ENCODE measurements around the gene SMPX. TPM values are rescaled to one million over a fixed set of nuclear protein-coding genes. Genes with fewer than 3 reads are reported as not detected.
"Not testable (repeated sequence)": the region's sequence is repeated elsewhere in the genome, so short reads cannot be mapped to it uniquely, and the experiment has no call there.

Gene SMPX
- total RNA-seq: not detected

GRCh38 chrX:21757960-21758359 is at the start of gene SMPX:
Gene SMPX (minus strand): TSS chrX:21758116. CDS start chrX:21754290, 3,826 bp downstream.
- Mint-ChIP-seq H3K4me1 (no peaks in the 10 kb centered on the region), H3K4me3 (no peak within 1 kb of the TSS), H3K27me3 (no peaks in the 10 kb centered on the region), H3K9me3 (no peaks in the 10 kb centered on the region), H3K27ac (no peak within 1 kb of the TSS), H3K36me3 (ENCODE audit: low read depth) (no peaks in the 10 kb centered on the region)
- no peak for DNase-seq
- ChIA-PET POLR2A (no interaction called here), CTCF (interaction anchor here (1.2 kb wide), 1 partner anchor 1228 kb away, joined by 3 read pairs; no protein-coding TSS in a partner anchor)

GRCh38 chrX:21806691-21807090 is 48.8 kb upstream of the SMPX start:
- ChIA-PET POLR2A (no interaction called here), CTCF (no interaction called here)

GRCh38 chrX:21802839-21803238 is 44.9 kb upstream of the SMPX start:
- no peaks in the 10 kb centered on the region for H3K9me3 Mint-ChIP-seq
- no peaks in the 10 kb centered on the region for H3K36me3 Mint-ChIP-seq (ENCODE audit: low read depth)
- no peak for DNase-seq
- no peaks in the 10 kb centered on the region for H3K4me1 Mint-ChIP-seq
- POLR2A ChIA-PET: no interaction called here
- no peak overlapping the region for H3K4me3 Mint-ChIP-seq
- H3K27me3 Mint-ChIP-seq: no peaks in the 10 kb centered on the region
- no peak overlapping the region for H3K27ac Mint-ChIP-seq
- CTCF ChIA-PET: no interaction called here

More at GRCh38 chrX:21806691-21807090, 48.8 kb upstream of the SMPX start:
- no peaks in the 10 kb centered on the region for H3K36me3 Mint-ChIP-seq (ENCODE audit: low read depth)
- H3K4me1 Mint-ChIP-seq: no peaks in the 10 kb centered on the region
- H3K27me3 Mint-ChIP-seq: peaks cover 1% of the 10 kb centered on the region
- no peak overlapping the region for H3K4me3 Mint-ChIP-seq
- no peaks in the 10 kb centered on the region for H3K9me3 Mint-ChIP-seq
- no peak overlapping the region for H3K27ac Mint-ChIP-seq
- DNase-seq: no peak

- POLR2A ChIA-PET: no interaction called here
- CTCF ChIA-PET: no interaction called here
- Mint-ChIP-seq H3K27me3 (no peaks in the 10 kb centered on the region), H3K9me3 (no peaks in the 10 kb centered on the region), H3K4me1 (no peaks in the 10 kb centered on the region), H3K27ac (no peak overlapping the region), H3K4me3 (no peak overlapping the region), H3K36me3 (ENCODE audit: low read depth) (no peaks in the 10 kb centered on the region)
- no peak for DNase-seq
Measured at GRCh38 chrX:21802054-21802670, 44.2 kb upstream of the SMPX start.

GRCh38 chrX:21800344-21800770 is 42.4 kb upstream of the SMPX start:
- ChIA-PET CTCF (no interaction called here), POLR2A (no interaction called here)
- Mint-ChIP-seq H3K9me3 (no peaks in the 10 kb centered on the region), H3K27ac (no peak overlapping the region), H3K36me3 (ENCODE audit: low read depth) (no peaks in the 10 kb centered on the region), H3K27me3 (no peaks in the 10 kb centered on the region), H3K4me1 (no peaks in the 10 kb centered on the region), H3K4me3 (no peak overlapping the region)
- DNase-seq: no peak

GRCh38 chrX:21799767-21800166 is 41.9 kb upstream of the SMPX start:
- no peaks in the 10 kb centered on the region for H3K27me3 Mint-ChIP-seq
- H3K27ac Mint-ChIP-seq: no peak overlapping the region
- no peak overlapping the region for H3K4me3 Mint-ChIP-seq
- ChIA-PET POLR2A (no interaction called here), CTCF (no interaction called here)
- no peak for DNase-seq
- no peaks in the 10 kb centered on the region for H3K9me3 Mint-ChIP-seq
- no peaks in the 10 kb centered on the region for H3K4me1 Mint-ChIP-seq
- H3K36me3 Mint-ChIP-seq (ENCODE audit: low read depth): no peaks in the 10 kb centered on the region

GRCh38 chrX:21798677-21799219 is 40.8 kb upstream of the SMPX start:
- Mint-ChIP-seq H3K4me3 (no peak overlapping the region), H3K9me3 (no peaks in the 10 kb centered on the region), H3K4me1 (no peaks in the 10 kb centered on the region), H3K36me3 (ENCODE audit: low read depth) (no peaks in the 10 kb centered on the region), H3K27me3 (no peaks in the 10 kb centered on the region), H3K27ac (no peak overlapping the region)
- ChIA-PET CTCF (no interaction called here), POLR2A (no interaction called here)
- DNase-seq: no peak

GRCh38 chrX:21781976-21782375 is 24.1 kb upstream of the SMPX start:
- H3K9me3 Mint-ChIP-seq: no peaks in the 10 kb centered on the region
- POLR2A ChIA-PET: no interaction called here

GRCh38 chrX:21781525-21781924 is 23.6 kb upstream of the SMPX start:
- H3K27me3 Mint-ChIP-seq: peaks cover 2% of the 10 kb centered on the region
- H3K36me3 Mint-ChIP-seq (ENCODE audit: low read depth): no peaks in the 10 kb centered on the region
- H3K4me1 Mint-ChIP-seq: peaks cover 6% of the 10 kb centered on the region
- ChIA-PET CTCF (no interaction called here), POLR2A (no interaction called here)
- no peak overlapping the region for H3K4me3 Mint-ChIP-seq
- no peak for DNase-seq
- no peaks in the 10 kb centered on the region for H3K9me3 Mint-ChIP-seq
- no peak overlapping the region for H3K27ac Mint-ChIP-seq

More at GRCh38 chrX:21781976-21782375, 24.1 kb upstream of the SMPX start:
- H3K27ac Mint-ChIP-seq: no peak overlapping the region
- CTCF ChIA-PET: no interaction called here
- no peaks in the 10 kb centered on the region for H3K36me3 Mint-ChIP-seq (ENCODE audit: low read depth)
- H3K27me3 Mint-ChIP-seq: peaks cover 2% of the 10 kb centered on the region
- no peak overlapping the region for H3K4me3 Mint-ChIP-seq
- H3K4me1 Mint-ChIP-seq: peaks cover 6% of the 10 kb centered on the region
- no peak for DNase-seq

- ChIA-PET POLR2A (interaction anchor here (0.6 kb wide), 1 partner anchor 176 kb away, joined by 3 read pairs; no protein-coding TSS in a partner anchor), CTCF (no interaction called here)
- H3K27me3 Mint-ChIP-seq: no peaks in the 10 kb centered on the region
- H3K4me3 Mint-ChIP-seq: no peak overlapping the region
- H3K9me3 Mint-ChIP-seq: no peaks in the 10 kb centered on the region
- H3K27ac Mint-ChIP-seq: no peak overlapping the region
- DNase-seq: no peak
- peaks cover 2% of the 10 kb centered on the region for H3K36me3 Mint-ChIP-seq (ENCODE audit: low read depth)
- H3K4me1 Mint-ChIP-seq: peaks cover 6% of the 10 kb centered on the region
Measured at GRCh38 chrX:21779095-21779494, 21.2 kb upstream of the SMPX start.

GRCh38 chrX:21778236-21778635 is 20.3 kb upstream of the SMPX start:
- Mint-ChIP-seq H3K27ac (no peak overlapping the region), H3K36me3 (ENCODE audit: low read depth) (peaks cover 4% of the 10 kb centered on the region), H3K4me3 (no peak overlapping the region), H3K27me3 (no peaks in the 10 kb centered on the region), H3K4me1 (peaks cover 12% of the 10 kb centered on the region), H3K9me3 (peaks cover 1% of the 10 kb centered on the region)
- ChIA-PET POLR2A (no interaction called here), CTCF (no interaction called here)
- DNase-seq: no peak

GRCh38 chrX:21775128-21775527 is 17.2 kb upstream of the SMPX start:
- H3K36me3 Mint-ChIP-seq (ENCODE audit: low read depth); H3K27me3 Mint-ChIP-seq; H3K27ac Mint-ChIP-seq; DNase-seq; POLR2A ChIA-PET; H3K4me3 Mint-ChIP-seq; CTCF ChIA-PET; H3K9me3 Mint-ChIP-seq: not testable (repeated sequence)
- H3K4me1 Mint-ChIP-seq: peaks cover 17% of the 10 kb centered on the region

GRCh38 chrX:21773036-21773435 is 15.1 kb upstream of the SMPX start:
- CTCF ChIA-PET; DNase-seq; POLR2A ChIA-PET; H3K9me3 Mint-ChIP-seq; H3K36me3 Mint-ChIP-seq (ENCODE audit: low read depth); H3K27me3 Mint-ChIP-seq: not testable (repeated sequence)
- Mint-ChIP-seq H3K4me3 (peak overlapping the region; percentile 16), H3K27ac (peak overlapping the region; percentile 76), H3K4me1 (peaks cover 15% of the 10 kb centered on the region)

GRCh38 chrX:21770631-21771321 is 12.9 kb upstream of the SMPX start:
- CTCF ChIA-PET: interaction anchor here (1.6 kb wide), 1 partner anchor 52 kb away, joined by 3 read pairs; no protein-coding TSS in a partner anchor
- Mint-ChIP-seq H3K9me3 (peaks cover 3% of the 10 kb centered on the region), H3K36me3 (ENCODE audit: low read depth) (peaks cover 7% of the 10 kb centered on the region), H3K27ac (no peak overlapping the region), H3K4me1 (peaks cover 15% of the 10 kb centered on the region), H3K4me3 (no peak overlapping the region), H3K27me3 (peaks cover 5% of the 10 kb centered on the region)
- POLR2A ChIA-PET: no interaction called here
- no peak for DNase-seq

Data from activated CD4-positive, alpha-beta memory T cell treated with anti-CD3 and anti-CD28 coated beads, Interleukin-2, amount 10 ng/mL, durations not matched to agents 7 days and 5 days (primary cell).